IPS-NIHi7 (cell line): ENCODE measurements around the gene YARS2.
"Not testable (repeated sequence)": the region's sequence is repeated elsewhere in the genome, so short reads cannot be mapped to it uniquely, and the experiment has no call there.

Experiments
- DNase-seq: peaks from one replicate; pipeline ENCODE4 v3.0.0; 2012; ENCODE audit warnings: mixed read lengths; ENCODE audit errors: extremely low spot score

YARS2 gene

GRCh38 chr12:32753605-32754004, 2.1 kb downstream of the YARS2 start:
- no peak for DNase-seq

GRCh38 chr12:32743264-32743663, 12.4 kb downstream of the YARS2 start:
- no peak for DNase-seq

- DNase-seq, result no peak
These were observed 13.6 kb downstream of the YARS2 start for GRCh38 chr12:32742133-32742532.

- DNase-seq, result no peak
These were observed 16.4 kb downstream of the YARS2 start for GRCh38 chr12:32739279-32739678.

GRCh38 chr12:32737715-32738114, 18.0 kb downstream of the YARS2 start:
- no peak for DNase-seq

GRCh38 chr12:32736445-32736844, 19.3 kb downstream of the YARS2 start:
- DNase-seq, result no peak

- no peak for DNase-seq
These were observed 20.7 kb downstream of the YARS2 start for GRCh38 chr12:32734952-32735351.

GRCh38 chr12:32727237-32727636, 28.5 kb downstream of the YARS2 start:
- DNase-seq, result peak; percentile 22

GRCh38 chr12:32726286-32726685, 29.4 kb downstream of the YARS2 start:
- no peak for DNase-seq

- not testable (repeated sequence) for DNase-seq
These were observed 30.4 kb downstream of the YARS2 start for GRCh38 chr12:32725308-32725707.

- no peak for DNase-seq
These were observed 36.8 kb downstream of the YARS2 start for GRCh38 chr12:32718926-32719325.

- DNase-seq, result no peak
These were observed 40.9 kb downstream of the YARS2 start for GRCh38 chr12:32714772-32715171.

- no peak for DNase-seq
These were observed 46.8 kb downstream of the YARS2 start for GRCh38 chr12:32708926-32709325.

GRCh38 chr12:32706335-32707024, 49.2 kb downstream of the YARS2 start:
- DNase-seq, result no peak

- DNase-seq, result no peak
These were observed 49.9 kb downstream of the YARS2 start for GRCh38 chr12:32705783-32706182.

GRCh38 chr12:32702946-32703345, 52.8 kb downstream of the YARS2 start:
- no peak for DNase-seq

- DNase-seq, result no peak
These were observed 53.2 kb downstream of the YARS2 start for GRCh38 chr12:32702473-32702872.

- DNase-seq, result not testable (repeated sequence)
These were observed 56.3 kb downstream of the YARS2 start for GRCh38 chr12:32699437-32699836.

- DNase-seq, result peak; percentile 18
These were observed 57.4 kb downstream of the YARS2 start for GRCh38 chr12:32698285-32698684.

- no peak for DNase-seq
These were observed 58.3 kb downstream of the YARS2 start for GRCh38 chr12:32697445-32697844.
